Activated CD4-positive, alpha-beta T cell treated with anti-CD3 and anti-CD28 coated beads, Interleukin-2, Interleukin-6, amounts not matched to agents 100 ng/mL and 50 ng/mL, durations not matched to agents 16 hours and 8 hours (primary cell): ENCODE data around the gene KMT5C.

Source experiments
- DNase-seq: peaks from one replicate; pipeline ENCODE4 v3.0.0-alpha.2; 2020

KMT5C gene

GRCh38 chr19:55369653-55370304 lies 30.1 kb downstream of the KMT5C start:
- no peak for DNase-seq

GRCh38 chr19:55370305-55370988 lies 30.8 kb downstream of the KMT5C start, which contains the start of gene IL11:
Gene IL11 (minus strand): TSS chr19:55370463. CDS start chr19:55370310, 153 bp downstream.
- no peak for DNase-seq

DNA sequence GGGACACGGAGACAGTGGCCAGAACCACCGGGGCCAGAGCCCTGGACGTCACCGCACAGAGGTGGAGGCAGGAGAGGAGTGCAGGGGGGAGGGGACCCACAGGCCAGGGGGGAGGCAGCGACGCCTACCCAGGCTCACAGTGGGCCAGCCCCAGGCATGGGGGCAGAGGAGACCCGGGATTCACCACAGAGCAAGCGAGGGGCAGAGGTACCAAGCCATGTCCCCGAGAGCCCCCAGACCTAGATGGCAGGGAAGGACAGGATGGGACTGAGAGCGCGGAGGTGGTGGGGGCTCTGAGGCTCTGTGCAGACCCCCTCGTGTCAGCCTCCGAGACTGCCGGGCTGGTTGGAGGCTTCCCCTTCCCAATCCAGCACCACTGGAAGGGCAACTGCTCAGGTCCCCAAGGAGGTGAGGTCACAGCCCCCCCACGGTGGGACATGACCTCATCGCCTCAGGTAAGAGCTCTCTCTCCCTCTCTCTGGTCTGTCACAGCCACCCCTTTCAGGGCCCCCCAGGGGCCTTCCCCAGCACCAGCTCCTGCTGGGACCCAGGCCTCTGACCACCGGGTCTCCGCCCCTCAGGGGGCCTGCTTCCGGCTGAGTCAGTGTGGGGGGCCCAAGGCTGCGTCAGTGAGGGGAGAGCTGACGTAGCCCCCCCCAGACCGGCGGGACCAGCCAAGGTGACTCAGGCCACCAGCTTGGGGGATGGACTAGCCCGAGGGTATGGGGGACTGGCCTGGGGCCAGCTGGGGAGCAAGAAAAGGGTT lies 32.8 kb downstream of the KMT5C start:
- no peak for DNase-seq

- no peak for DNase-seq
These were observed 33.8 kb downstream of the KMT5C start for GRCh38 chr19:55373306-55373992.

- DNase-seq = no peak
These were observed 34.5 kb downstream of the KMT5C start for GRCh38 chr19:55373993-55374757.

DNA sequence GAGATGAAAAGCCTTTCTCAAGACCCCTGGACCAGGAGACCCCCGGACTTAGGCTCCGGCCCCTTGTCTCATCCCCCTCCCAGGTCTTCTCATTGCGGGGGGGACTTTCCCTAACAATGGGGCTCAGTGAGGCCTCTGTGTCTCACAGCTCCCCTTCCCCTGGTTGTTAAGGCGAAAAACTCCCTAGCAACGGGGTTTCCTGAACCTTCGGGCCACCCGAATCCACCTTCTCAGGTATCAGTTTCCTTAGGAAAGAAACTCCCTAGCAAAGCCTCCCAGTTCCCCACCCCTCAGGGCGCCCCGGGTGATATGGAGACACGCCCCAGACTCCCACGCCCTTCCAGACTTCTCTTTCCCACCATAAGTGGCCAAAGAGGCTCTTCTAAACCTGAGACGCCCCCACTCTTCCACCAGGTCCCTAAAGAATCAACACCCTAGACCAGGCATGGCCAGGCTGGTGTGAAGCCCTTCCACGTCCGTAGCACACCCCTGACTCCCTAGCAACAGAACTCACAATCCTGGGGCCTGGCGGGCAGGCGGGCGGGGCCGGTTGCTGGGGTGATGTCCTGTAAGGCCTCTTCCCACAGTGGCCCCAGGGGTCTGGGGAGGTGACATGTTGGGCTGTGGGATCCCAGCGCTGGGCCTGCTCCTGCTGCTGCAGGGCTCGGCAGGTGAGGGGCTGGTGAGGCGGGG lies 36.7 kb downstream of the KMT5C start, which contains the start of gene TMEM190:
Gene TMEM190 (plus strand): TSS at position 586 of the 693 bp plus-strand sequence. CDS start 28 bp downstream, at position 614.
- no peak for DNase-seq

DNA sequence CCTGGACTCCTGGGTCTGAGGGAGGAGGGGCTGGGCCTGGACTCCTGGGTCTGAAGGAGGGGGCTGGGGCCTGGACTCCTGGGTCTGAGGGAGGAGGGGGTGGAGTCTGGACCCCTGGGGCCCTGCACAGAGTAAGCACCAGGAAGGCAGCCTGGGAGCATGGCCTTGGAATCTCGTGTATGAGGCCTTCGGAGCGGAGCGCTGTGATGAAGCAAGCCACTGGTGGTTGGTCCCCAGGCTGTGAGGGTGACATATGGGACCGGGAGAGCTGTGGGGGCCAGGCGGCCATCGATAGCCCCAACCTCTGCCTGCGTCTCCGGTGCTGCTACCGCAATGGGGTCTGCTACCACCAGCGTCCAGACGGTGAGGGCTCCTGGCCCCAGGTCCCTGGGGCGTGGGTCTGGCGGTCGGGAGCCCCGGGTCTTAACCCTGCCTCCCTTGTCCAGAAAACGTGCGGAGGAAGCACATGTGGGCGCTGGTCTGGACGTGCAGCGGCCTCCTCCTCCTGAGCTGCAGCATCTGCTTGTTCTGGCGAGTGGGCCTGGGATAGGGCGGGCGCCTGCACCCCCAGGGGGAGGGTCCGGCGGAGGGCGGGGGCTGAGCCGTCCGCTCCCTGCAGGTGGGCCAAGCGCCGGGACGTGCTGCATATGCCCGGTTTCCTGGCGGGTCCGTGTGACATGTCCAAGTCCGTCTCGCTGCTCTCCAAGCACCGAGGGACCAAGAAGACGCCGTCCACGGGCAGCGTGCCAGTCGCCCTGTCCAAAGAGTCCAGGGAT lies 37.9 kb downstream of the KMT5C start:
- no peak for DNase-seq

DNA sequence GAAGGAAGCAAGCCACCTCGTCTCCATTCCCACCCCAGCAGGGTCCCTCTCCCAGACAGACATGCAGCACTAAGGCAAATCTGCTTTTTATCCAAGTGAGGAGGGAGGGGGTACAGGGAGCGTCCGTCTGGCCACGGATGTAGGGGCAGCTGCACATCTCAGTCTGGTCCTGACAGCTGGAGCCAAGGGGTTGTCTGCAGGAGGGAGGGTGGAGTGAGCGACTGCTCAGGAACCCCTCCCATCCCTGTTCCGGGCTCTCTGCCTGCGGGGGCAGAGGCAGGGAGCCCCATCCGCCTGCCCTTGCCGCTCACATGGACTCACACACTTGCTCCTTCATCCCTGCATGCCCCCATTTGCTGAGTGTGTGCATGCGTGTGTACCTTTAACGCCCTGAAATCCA lies 39.5 kb downstream of the KMT5C start:
- DNase-seq = no peak

GRCh38 chr19:55382013-55382412 lies 42.3 kb downstream of the KMT5C start:
- no peak for DNase-seq

- no peak for DNase-seq
These were observed 42.9 kb downstream of the KMT5C start for GRCh38 chr19:55382522-55383054.

DNA sequence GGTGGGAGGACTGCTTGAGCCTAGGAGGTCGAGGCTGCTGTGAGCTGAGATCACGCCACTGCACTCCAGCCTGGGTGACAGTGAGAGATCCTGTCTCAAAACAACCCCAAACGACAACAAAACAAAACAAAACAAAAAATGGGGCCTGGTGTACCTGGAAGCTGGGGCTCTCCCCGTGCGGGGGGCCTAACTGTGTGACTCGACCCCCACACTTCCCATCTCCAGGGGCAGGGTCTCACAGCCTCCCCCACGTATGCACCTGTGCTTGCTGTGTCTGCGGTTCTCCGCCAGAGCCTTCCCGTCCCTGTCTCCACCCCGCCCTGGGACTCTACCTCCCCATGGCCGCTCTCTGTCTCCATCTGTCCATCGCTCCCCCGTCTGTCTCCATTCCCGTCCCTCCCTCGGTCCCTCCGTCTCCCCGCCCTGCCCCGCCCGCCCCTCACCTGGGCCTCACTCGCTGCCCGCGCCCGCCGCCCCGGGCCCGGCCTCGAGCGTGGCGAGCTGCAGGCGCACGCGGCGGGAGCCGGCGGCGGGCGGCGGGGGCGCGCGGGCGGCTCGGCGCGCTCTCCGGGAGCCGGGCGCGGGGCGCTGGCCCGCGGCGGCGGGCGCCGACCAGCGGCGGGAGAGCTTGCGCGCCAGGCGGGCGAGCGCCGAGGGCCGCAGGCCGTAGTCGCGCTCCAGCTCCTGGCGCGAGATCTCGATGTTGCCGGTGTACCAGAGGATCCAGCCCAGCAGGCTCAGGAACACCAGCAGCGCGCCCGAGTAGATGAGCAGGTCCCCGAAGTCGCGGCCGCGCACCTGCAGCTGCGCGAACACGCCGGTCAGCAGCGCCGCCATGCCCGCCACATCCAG lies 43.8 kb downstream of the KMT5C start:
- peak; percentile 68 for DNase-seq

- DNase-seq = peak; percentile 66
These were observed 44.6 kb downstream of the KMT5C start, which contains the start of gene TMEM238 for GRCh38 chr19:55384131-55384919. Gene TMEM238 (minus strand): TSS chr19:55384292. CDS start chr19:55384259, 33 bp downstream.

DNA sequence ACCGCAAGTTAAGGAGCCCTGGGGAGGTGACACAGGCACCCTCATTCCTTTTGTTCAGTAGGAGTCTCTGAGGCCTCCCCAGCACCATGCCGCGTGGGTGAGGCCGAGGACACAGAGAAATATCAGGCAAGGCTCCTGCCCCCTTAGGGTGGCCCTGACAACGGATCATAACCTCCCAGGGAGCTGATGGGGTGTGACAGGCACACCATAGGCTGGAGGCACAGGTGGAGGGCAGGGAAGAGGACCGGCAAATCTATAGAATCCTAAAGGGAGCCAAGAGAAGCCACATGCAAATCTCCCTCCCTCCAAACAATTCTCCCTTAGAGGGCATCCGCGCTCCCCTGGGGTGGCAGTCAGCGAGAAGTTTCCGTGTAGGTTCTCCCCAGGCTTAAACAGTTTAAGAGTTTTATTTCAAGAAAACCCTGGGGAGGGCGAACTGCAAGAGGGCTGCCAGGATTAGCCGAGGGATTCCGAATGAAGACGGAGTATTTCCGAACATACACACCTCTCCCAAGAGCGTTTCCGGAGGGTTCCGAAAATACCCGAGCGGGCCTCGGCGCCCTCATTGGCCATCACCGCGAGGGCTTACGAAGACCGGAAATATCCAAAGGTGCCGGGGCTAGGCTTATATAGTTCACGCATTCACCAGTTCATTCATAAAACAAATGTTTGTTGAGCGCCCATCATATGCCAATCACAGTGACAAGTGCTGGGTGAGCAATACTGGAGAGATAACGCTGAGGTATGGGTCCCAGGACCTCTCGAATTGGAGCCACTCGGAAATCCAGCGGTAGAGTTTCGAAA lies 45.4 kb downstream of the KMT5C start:
- DNase-seq = peak; percentile 98

DNA sequence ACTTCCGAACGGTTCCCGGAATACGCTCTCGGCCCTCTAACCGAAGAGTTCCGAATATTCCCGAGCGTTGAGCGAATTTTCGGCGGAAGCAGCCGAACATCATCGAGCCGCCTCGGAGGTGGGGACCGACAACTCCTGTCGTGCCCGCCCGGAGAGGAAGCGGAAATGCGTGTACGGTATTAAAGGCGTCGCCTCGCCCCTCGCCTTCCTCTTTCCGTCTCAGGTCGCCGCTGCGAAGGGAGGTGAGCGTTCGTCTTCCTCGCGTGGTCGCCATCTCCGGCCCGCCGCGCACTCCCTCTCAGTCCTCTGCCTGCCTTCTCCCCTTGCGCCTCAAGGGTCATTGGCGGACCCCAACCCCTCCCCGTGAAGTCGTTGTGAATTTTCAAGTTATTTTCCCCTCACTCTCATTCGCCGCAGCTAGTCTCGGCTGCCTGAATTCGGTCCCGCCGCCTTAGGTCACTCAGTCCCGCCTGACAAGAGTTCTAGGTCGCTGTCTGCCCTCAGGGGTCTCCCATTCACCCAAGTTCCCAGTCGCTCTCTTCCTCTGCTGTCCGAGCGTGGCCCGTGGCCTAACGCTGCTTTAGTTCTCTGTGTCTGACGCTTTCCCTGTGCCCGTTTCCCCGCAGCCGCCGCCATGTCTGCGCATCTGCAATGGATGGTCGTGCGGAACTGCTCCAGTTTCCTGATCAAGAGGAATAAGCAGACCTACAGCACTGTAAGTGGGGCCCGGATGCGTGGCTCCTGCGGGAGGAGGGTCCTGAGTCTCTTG lies 46.2 kb downstream of the KMT5C start, which contains the start of gene RPL28:
Gene RPL28 (plus strand): TSS at position 209 of the 769 bp plus-strand sequence. CDS start 426 bp downstream, at position 635.
- peak; percentile 99 for DNase-seq

DNA sequence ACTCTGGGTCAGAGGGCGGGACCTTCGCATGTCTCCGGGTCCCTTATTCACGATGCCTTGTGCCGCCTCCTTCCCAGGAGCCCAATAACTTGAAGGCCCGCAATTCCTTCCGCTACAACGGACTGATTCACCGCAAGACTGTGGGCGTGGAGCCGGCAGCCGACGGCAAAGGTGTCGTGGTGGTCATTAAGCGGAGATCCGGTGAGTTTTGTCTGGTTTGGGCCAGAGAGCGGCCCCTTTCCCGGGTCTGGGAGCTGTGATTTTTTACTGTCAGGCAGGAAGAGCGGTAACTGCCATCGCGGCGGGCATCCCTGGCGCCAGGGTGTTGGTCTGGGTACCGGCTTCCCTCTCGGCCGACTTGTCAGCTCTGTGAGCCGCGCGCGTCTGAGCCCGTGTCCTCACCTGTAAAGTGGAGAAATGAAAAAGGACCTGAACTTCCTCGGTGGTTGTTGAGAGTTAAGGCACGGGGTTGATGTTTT lies 46.9 kb downstream of the KMT5C start:
- DNase-seq = no peak

- DNase-seq = no peak
These were observed 48.2 kb downstream of the KMT5C start for GRCh38 chr19:55387736-55388497.
